HG03060 (cell line): ENCODE data around the gene TBCA.
"Not testable (repeated sequence)": the region's sequence is repeated elsewhere in the genome, so short reads cannot be mapped to it uniquely, and the experiment has no call there.

Experiments used
- ATAC-seq: cut with Tn5 transposase; IDR thresholded peaks from one replicate; pipeline ENCODE4 v1.9.1; 2021; ENCODE audit warnings: low read depth, moderate number of reproducible peaks; ENCODE audit not compliant: unreplicated experiment

TBCA gene

DNA sequence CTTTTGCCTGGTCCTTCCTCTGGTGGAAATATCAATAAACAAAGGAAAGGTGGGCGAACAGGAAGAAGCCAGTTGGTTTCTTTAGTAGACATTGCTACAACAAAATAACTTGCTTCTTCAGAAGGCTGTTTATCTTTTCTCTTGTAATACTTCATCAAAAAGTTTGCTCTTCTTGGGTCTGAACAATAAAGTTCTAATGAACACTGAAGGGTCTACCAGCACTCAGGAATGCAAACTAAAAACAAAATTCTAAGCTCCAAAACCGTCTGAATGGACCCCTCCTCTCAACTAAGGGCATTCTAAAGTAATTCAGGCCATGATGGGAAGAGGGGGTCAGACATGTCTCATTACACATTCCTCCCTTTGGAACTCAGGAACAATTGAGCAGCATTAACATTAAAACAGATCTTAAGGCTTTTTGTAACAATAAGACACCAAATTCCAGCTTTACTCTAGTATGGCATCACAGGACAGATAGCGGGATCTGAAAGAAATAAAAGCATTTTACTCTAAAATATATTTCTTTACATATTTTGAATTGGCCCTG lies 2.3 kb downstream of the TBCA start:
- ATAC-seq, result no peak

GRCh38 chr5:77772729-77773128 lies 3.4 kb downstream of the TBCA start:
- no peak for ATAC-seq

GRCh38 chr5:77771452-77771851 lies 4.7 kb downstream of the TBCA start:
- no peak for ATAC-seq

DNA sequence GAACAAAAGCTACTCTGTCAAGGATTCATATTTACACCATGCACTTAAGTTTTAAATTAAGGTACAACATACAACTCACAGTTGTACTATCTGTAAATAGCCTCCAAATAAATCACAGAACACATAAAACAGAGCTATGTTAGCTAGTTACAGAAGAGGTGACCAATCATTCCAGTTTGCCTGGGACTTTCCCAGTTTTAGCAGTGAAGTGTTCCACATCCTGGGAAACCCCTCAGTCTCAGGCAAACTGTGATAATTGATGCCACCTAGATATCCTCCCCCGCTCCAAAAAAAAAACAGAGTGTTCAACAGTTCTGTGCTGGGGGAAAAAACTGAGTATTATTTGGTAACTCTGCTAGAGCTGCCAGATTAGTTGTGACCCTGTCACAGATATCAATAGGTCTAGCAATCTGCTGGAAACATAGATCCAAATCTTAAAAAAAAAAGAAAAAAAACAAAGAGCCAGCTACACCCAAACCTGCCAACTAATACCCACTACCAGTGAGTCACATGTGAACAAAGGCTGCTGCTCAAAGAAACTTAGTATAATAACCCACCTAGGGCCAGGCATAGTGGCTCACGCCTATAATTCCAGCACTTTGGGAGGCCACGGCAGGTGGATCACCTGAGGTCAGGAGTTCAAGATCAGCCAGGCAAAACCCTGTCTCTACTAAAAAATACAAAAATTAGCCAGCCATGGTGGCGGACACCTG lies 5.7 kb downstream of the TBCA start:
- no peak for ATAC-seq

- ATAC-seq, result no peak
Observed at GRCh38 chr5:77768978-77769377, 7.2 kb downstream of the TBCA start.

GRCh38 chr5:77767301-77767700 lies 8.8 kb downstream of the TBCA start:
- no peak for ATAC-seq

DNA sequence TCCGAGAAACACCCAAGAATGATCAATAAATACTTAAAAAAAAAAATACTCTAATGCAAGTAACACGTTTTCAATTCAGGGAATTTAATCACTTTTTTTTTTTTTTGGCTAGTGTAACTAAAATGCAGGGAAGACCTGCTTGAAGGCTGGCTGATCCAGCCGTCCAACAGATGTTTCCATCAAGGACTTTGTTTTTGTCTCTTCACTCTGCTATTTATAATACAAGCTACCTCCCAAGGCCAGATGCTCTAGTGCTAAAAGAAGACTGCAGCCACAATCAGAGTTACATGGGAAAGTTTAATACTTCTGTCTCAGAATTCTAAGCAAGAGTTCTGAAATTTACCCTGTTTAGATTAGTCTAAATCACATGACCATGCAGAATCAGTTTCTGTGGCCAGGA lies 14.5 kb downstream of the TBCA start:
- no peak for ATAC-seq

- ATAC-seq, result no peak
Observed at GRCh38 chr5:77758141-77758938, 17.8 kb downstream of the TBCA start.

DNA sequence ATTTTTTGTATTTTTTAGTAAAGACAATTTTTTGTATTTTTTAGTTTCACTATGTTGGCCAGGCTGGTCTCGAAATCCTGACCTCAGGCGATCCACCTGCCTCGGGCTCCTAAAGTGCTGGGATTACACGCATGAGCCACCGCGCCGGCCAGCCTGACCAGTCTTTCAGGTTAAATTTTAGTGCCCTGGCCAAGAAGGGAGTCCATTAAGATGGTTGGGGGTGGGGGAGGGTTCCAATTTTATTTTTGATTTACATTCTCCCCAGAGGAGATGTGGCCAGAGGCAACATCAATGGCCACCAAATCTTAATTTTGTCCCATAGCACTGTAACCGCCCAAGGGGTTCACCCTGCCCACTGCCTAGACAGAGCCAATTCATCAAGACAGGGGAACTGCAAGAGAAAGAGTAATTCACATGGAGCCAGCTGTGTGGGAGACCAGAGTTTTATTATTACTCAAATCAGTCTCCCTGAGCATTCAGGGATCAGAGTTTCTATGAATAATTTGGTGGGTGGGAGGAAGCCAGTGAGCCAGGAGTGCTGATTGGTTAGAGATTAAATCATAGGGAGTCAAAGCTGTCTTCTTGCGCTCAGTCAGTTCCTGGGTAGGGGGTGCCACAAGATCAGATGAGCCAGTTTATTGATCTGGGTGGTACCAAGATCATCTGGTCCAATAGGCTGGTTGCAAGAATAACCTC lies 24.7 kb downstream of the TBCA start:
- no peak for ATAC-seq

GRCh38 chr5:77750928-77751327 lies 25.2 kb downstream of the TBCA start:
- ATAC-seq, result not testable (repeated sequence)

DNA sequence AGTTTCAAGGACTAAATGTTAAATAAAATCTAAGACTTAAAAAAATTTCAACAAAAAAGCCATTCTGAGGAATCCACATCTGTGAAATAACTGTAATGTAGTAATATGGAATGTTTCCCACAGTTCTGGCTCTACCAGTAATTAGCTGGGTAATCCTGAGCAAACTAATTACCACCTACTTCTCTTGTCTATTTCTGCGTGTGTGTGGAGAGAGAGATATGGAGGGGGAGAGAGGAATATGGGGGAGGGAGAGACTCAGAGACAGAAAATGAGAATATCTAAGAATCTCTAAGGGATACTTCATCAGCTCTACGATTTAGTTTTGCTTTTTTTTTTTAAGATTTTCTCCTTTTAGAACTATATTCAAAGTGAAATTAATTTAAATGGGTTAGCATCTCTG lies 28.0 kb downstream of the TBCA start:
- ATAC-seq, result no peak

GRCh38 chr5:77744116-77744515 lies 32.0 kb downstream of the TBCA start:
- no peak for ATAC-seq

DNA sequence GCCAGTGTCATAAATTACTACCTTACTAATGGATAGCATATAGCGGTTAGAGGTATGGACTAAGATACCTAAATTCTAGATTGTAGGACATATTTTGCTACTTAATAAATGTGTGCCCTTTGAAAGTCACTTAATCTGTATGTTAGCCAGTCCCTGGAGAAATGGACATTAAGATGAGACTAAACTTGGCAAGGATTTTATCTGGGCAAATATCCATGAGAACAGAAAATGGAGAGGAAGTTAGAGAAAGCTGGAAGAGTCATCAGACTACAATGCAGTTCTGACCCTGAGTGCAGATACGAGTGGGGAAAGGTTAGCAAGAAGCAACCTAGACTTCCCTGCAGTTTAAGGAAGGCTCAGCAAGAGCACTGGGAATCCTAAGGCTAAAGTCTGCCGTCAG lies 33.0 kb downstream of the TBCA start:
- ATAC-seq, result no peak

DNA sequence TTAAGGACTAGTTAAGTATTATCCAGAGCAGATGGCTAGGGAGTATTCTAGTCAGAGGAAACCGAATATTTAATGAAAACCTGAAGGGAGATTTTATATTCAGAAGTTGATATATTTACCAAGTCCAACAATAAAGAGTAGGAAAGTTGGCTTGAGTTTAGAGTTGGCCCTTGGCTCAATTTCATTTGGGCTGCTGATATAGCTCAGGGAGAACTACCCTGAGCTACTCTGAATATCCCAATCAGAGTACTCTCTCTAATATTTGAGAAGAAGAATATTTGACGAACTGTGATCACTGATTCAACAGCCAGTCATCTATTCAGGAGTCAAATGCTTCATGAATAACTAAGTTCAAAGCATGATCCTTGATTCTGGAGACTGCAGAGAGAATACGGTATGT lies 34.5 kb downstream of the TBCA start:
- ATAC-seq, result no peak

GRCh38 chr5:77734885-77735284 lies 41.3 kb downstream of the TBCA start:
- ATAC-seq, result no peak

GRCh38 chr5:77733130-77733529 lies 43.0 kb downstream of the TBCA start:
- no peak for ATAC-seq

DNA sequence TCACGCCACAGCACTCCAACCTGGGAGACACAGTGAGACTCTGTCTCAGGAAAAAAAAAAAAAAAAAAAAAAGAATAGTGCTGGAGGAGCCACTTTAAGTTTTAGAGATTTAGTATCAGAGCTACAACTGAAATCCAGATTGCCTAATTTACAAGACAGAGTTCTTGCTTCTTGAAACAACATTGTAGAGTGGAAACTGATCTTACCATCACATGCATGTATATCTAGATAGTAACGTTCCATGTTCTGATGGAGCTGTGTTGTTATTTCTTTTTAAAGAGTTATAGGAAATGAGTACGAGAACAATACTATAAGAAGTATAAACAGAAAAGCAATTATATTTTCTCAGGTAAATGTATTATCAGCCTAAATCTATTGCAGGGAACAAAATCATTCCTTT lies 48.9 kb downstream of the TBCA start:
- ATAC-seq, result no peak

DNA sequence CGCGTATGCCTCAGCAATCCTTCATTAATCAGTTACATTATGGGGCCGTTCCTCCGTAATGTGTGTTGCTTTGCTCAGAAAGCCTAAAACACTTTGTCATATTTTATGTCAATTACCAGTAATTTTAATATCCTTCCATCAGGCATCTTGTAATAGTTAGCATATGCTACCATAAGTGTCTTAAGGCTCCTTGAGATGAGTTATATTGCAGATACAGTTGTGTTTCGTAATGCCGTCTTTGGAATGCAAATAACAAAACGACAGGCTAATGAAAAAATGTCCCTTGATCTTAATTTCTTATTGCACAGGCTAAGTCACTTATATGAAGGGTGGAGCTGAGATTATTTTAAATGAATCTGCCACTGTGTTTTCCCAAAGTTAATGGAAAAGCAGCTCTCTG lies 50.5 kb downstream of the TBCA start:
- ATAC-seq, result no peak

- ATAC-seq, result no peak
Observed at GRCh38 chr5:77724934-77725333, 51.2 kb downstream of the TBCA start.

DNA sequence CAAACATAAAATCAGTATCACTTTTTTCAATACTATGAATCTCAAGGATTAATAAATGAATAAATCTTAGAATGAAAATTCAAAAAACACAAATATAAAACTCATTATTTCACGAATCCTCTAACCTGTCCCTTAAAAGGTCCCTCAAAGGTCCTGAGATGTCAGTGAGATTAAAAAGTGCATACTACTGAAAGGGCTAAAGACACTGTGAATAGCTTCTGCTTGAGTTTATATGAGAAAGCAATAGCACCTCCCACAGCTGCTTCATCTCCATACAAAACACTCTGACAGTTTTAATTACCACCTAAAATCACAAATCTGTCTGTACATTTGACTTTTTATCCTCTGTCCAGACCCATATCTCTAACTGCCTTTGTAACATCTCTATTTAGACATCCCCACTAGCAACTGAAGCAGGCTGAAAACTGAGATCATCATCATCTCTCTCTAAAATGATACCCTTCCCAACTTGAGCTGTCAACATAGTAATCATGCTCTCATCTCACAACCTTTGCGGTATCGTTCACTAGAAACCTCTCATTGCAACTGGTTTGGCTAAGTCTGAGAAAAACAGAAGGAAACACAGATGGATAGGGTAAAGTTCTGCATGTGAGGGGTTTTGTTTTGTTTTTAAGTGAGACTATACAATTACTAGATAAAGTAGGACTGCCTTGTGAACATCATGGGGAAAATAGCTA lies 56.3 kb downstream of the TBCA start:
- no peak for ATAC-seq
